GM21723 (cell line): ENCODE data around the gene STRAP.
"Not testable (repeated sequence)": the region's sequence is repeated elsewhere in the genome, so short reads cannot be mapped to it uniquely, and the experiment has no call there.

Experiments used
- ATAC-seq: cut with Tn5 transposase; IDR thresholded peaks from one replicate; pipeline ENCODE4 v1.9.1; 2021; ENCODE audit warnings: mild to moderate bottlenecking, moderate library complexity; ENCODE audit not compliant: unreplicated experiment

STRAP gene

DNA sequence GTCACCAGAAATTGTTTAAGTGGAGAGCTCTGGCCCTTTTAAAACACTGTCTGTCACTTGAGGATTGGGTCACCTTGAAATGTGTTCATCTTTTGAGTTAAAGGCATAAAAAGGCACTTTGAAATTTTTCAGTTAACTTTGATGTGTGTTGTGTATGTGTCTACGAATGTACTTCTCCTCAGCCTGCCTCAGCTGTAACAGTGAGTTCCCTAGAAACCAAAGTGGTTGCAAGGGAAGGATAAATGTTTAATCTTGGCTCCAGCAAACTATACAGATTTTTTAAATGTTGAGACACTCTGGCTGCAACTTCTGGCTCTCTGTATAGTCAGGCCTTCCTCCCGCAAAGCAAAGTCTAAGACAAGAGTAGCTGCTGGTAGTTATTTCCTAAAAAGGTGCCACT lies 37.2 kb downstream of the STRAP start:
- ATAC-seq = no peak

DNA sequence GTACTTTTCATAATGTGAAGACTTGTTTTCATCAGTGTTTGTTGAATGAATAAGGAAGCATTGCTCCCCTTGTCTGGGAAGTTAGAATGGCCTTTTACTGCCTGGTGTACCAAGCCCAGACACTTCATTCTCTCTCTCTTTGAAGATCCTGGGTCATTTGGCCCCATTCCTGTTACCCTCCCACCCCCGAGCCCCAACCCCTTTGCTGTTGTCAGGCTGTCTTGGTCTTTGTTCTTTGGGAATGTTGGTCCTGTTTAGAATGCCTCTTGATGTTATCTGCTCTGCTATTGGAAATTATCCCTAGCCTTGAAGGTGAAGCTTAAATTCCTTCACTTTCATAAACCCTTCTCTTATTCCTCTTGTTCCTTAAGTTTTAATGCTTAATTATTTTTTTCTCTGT lies 42.8 kb downstream of the STRAP start:
- ATAC-seq = no peak

GRCh38 chr12:15928346-15928745 lies 46.2 kb downstream of the STRAP start:
- ATAC-seq = no peak

GRCh38 chr12:15928870-15929571 lies 46.8 kb downstream of the STRAP start:
- ATAC-seq = no peak

GRCh38 chr12:15931590-15932053 lies 49.4 kb downstream of the STRAP start:
- peak; percentile 58 for ATAC-seq

DNA sequence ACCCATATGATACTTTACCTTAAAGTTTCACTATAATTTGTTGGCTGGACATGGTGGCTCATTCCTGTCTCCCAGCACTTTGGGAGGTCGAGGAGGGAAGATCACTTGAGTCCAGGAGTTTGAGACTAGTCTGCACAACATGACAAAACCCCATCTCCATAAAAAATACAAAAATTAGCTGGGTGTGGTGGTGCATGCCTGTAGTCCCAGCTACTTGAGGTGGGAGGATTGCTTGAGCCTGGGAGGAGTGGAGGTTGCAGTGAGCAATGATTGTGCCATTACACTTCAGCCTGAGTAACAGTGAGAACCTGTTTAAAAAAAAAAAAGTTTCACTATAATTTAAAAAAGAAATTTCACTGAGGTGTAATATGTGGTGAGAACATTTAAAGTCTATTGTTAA lies 50.1 kb downstream of the STRAP start:
- ATAC-seq = no peak

DNA sequence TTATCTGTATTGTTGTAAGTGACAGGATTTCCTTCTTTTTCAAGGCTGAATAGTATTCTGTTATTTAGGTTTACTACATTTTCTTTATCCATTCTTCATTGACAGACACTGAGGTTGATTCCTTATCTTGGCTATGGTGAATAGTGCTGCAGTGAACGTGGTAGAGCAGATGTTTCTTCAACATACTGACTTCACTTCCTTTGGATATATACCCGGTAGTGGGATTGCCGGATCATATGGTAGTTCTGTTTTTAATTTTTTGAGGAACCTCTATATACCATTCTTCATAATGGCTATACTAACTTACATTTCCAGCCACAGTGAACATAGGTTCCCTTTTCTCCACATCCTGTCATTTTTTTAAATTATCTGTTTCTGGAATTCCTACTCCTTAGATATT lies 50.8 kb downstream of the STRAP start:
- no peak for ATAC-seq

GRCh38 chr12:15933751-15934150 lies 51.6 kb downstream of the STRAP start:
- no peak for ATAC-seq

- no peak for ATAC-seq
Measured at GRCh38 chr12:15936751-15937150, 54.6 kb downstream of the STRAP start.

DNA sequence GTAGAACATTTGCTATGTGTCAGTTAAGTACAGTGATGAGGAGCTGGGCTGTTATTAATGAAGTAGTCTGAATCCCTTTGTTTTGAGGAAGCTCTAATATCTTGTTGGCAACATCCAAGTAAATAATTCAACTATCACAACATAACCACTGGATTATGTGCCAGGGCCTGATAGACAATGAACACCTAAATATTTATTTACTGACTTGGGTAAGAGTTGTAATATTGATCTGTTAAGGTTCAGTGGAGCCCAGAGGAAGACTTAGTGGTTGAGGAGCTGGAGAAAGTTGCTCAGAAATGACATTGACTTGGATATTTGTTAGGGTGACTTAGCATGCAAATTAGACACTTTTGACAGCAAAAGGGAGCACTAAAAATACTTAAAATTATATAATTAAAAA lies 55.7 kb downstream of the STRAP start:
- no peak for ATAC-seq

DNA sequence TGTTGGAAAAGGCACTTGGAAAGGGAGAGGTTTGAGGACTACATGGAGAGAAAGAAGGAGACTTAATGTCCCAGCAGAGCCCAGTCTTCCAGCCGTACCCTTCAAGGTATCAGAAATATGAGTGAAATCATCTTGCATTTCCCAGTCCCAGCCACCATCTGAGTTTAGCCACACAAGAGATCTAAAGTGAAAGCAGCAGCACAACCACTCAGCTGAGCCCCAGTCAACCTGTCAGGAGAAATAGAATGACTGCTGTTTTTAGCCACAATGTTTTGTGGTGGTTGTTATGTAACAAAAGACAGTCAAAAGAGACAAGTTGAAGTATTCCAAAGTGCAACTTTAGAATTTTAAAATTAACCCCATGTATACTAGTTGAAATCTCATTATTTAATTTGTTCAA lies 56.9 kb downstream of the STRAP start:
- ATAC-seq = no peak

DNA sequence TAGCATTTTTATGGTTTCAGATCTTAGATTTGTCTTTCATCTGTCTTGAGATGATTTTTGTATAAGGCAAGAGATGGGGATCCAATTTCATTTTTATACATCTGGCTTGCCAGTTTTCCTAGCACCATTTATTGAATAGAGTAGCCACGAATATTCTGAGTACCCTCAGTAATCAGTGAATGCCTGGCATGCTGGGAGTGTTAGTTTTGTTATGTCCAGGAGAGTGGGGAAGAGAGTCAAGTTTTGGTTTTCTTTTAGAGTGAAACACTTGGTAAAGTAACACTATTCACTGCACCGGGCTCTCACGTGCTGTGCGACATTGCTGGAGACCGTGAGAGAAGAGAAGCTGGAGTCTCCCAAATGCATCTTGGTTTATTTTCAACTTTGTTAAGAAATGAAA lies 60.3 kb downstream of the STRAP start:
- no peak for ATAC-seq

DNA sequence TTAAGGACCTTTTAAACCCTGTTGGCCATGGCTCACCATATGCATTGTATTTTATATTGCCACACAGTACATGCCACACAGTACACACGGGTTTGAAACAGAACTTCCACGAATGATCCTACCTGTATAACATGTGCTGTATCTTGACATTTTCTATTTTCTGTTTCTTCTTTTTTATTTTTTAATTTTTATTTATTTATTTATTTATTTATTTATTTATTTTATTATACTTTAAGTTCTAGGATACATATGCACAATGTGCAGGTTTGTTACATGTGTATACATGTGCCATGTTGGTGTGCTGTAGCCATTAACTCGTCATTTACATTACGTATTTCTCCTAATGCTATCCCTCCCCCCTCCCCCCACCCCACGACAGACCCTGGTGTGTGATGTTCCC lies 61.3 kb downstream of the STRAP start:
- not testable (repeated sequence) for ATAC-seq

DNA sequence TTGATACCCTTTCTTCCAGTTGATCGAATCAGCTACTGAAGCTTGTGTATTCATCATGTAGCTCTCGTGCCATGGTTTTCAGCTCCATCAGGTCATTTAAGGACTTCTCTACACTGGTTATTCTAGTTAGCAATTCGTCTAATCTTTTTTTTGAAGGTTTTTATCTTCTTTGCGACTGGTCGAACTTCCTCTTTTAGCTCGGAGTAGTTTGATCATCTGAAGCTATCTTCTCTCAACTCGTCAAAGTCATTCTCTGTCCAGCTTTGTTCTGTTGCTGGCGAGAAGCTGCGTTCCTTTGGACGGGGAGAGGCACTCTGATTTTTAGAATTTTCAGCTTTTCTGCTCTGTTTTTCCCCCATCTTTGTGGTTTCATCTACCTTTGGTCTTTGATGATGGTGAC lies 66.3 kb downstream of the STRAP start:
- not testable (repeated sequence) for ATAC-seq
